Measurements from ENCODE around the gene PSD4.
A peak's percentile ranks its signal among the peaks of the same experiment; 100 is the strongest.

PSD4 gene

DNA sequence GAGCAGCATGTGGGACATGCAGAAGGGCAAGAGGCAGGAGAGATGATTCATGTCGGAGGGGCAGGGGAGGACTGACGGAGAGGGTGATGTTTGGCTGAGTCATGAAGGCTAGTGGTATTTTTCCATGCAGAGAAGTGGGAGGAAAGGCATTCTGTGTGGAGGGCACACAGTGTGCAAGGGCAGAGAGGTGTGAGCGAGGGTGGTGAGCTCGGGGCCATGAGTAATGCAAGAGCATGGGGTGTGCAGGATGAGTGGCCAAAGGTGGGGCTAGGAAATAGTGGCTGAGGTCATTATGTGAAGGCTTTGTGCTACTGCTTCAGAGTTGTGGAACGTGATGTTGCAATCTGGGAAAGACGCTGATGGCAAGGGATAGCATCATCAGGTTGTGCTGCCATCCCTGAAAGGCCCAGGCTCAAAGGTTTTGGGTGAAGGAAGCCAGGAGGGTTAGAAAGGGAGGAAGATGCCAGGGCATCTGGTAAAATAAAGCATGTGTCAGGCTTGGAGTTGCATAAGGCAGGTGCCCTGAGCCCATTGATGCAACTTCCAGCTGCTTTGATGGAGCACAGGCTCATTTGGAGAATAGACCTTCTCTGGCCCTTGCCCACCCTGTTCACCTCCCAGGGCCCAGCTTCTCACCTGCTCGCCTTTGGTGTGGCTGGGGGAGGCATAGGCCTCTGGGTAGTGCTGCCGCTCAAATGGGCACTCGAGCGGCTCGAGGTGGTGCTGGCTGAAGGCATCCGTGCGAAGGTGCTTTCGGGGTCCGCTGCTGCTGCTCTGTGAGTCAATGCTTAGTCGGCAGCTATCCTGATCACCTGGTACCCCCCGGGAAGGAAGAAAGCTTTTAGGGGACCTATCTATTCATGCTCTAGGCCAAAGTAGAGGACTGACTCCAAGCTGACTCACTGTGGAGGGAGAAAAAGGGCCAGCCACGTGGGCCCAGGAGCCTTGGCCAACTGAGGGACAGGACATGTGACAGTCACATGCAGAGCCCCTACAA lies 67.4 kb downstream of the PSD4 start:
- H3K4me3 Mint-ChIP-seq: peak overlapping the region in 1 of 3 experiments; percentile 8
- H3K27me3 Mint-ChIP-seq (ENCODE audit: low read depth): peaks cover 6% of the 10 kb centered on the region
- H3K4me1 Mint-ChIP-seq: peaks cover 27% of the 10 kb centered on the region
- H3K36me3 Mint-ChIP-seq (ENCODE audit: low read depth): peaks cover 60% of the 10 kb centered on the region
- peak overlapping the region; percentile 56 to 92 (median 78) for H3K27ac Mint-ChIP-seq
- peaks cover 2% of the 10 kb centered on the region for H3K9me3 Mint-ChIP-seq
- TF ChIP-seq, protein P1, sequence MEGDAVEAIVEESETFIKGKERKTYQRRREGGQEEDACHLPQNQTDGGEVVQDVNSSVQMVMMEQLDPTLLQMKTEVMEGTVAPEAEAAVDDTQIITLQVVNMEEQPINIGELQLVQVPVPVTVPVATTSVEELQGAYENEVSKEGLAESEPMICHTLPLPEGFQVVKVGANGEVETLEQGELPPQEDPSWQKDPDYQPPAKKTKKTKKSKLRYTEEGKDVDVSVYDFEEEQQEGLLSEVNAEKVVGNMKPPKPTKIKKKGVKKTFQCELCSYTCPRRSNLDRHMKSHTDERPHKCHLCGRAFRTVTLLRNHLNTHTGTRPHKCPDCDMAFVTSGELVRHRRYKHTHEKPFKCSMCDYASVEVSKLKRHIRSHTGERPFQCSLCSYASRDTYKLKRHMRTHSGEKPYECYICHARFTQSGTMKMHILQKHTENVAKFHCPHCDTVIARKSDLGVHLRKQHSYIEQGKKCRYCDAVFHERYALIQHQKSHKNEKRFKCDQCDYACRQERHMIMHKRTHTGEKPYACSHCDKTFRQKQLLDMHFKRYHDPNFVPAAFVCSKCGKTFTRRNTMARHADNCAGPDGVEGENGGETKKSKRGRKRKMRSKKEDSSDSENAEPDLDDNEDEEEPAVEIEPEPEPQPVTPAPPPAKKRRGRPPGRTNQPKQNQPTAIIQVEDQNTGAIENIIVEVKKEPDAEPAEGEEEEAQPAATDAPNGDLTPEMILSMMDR (IDR thresholded peaks at IDR 0.05; ENCODE audit: unreplicated experiment in 3 of 3): no peak

DNA sequence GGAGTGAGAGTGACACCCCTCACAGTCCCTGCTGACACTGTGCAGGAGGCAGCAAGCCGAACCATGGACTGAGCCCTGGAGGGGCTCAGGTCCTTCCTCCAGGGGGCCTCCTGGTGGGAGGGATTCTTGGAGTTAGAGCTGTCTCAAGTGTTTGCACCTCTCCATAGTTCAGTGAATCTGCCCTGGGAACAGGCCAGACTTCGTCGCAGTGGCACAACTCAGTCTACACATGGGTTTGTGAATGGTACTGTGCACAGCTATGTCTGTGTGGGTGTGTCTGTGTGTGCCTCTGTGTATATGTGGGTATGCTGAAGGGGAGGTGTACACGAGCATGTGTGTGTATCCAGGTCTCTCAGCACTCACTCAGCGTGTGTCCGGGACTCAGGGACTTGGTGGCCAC lies 68.6 kb downstream of the PSD4 start:
- H3K4me1 Mint-ChIP-seq: peaks cover 29% of the 10 kb centered on the region
- H3K27me3 Mint-ChIP-seq (ENCODE audit: low read depth): peaks cover 10% of the 10 kb centered on the region
- H3K4me3 Mint-ChIP-seq: no peak overlapping the region
- TF ChIP-seq, protein P1 (IDR thresholded peaks at IDR 0.05; ENCODE audit: unreplicated experiment in 3 of 3): no peak
- peaks cover 1% of the 10 kb centered on the region for H3K9me3 Mint-ChIP-seq
- H3K27ac Mint-ChIP-seq: peak overlapping the region; percentile 50 to 73 (median 65)
- peaks cover 59% of the 10 kb centered on the region for H3K36me3 Mint-ChIP-seq (ENCODE audit: low read depth)

DNA sequence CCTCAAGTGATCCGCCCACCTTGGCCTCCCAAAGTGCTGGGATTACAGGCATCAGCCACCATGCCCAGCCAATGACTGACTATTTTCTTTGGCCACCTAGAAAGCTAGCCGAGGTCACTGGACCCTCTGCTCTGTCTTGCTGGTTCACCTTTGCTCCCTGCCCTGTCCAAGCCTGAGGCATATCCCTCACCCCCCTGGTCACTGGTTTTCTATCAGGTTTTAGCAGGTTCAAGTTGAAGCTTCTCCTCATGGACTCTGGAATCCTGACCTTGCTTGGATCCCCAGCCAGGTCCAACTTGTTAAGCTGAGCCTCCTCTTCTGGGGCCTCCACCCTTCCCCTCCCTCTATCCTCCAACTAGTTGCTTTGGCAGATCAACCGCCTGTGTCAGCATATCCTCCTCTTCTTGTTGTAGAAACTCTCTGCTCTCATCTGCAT lies 71.5 kb downstream of the PSD4 start:
- peaks cover 18% of the 10 kb centered on the region for H3K27me3 Mint-ChIP-seq (ENCODE audit: low read depth)
- TF ChIP-seq, protein P1 (IDR thresholded peaks at IDR 0.05; ENCODE audit: unreplicated experiment in 3 of 3): no peak
- peaks cover 57% of the 10 kb centered on the region for H3K36me3 Mint-ChIP-seq (ENCODE audit: low read depth)
- H3K4me3 Mint-ChIP-seq: peak overlapping the region in 1 of 3 experiments; percentile 2
- H3K27ac Mint-ChIP-seq: peak overlapping the region; percentile 69 to 83 (median 71)
- H3K4me1 Mint-ChIP-seq: peaks cover 24% of the 10 kb centered on the region
- H3K9me3 Mint-ChIP-seq: no peaks in the 10 kb centered on the region

DNA sequence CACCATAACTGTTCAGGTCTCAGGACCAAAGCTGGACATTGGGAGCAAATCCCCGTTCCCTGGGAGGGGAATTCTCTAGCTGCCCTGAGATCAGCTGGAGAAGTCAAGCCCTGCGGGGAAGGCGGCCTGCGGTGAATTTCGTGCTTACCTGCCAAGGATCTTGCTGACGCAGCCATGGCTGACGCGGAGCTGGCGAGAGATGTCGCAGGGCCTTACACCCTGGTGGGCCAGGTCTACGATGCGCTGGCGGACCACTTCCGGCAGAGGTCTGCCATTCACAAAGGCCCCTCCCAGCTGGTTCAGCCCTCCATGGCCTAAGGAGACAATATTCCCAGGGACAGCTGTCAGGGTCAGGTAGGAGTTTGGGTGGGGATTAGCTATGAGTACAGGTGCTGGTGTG lies 72.8 kb downstream of the PSD4 start:
- H3K36me3 Mint-ChIP-seq (ENCODE audit: low read depth): peaks cover 47% of the 10 kb centered on the region
- TF ChIP-seq, protein P1 (IDR thresholded peaks at IDR 0.05; ENCODE audit: unreplicated experiment in 3 of 3): no peak
- H3K9me3 Mint-ChIP-seq: no peaks in the 10 kb centered on the region
- peaks cover 20% of the 10 kb centered on the region for H3K27me3 Mint-ChIP-seq (ENCODE audit: low read depth)
- H3K4me3 Mint-ChIP-seq: no peak overlapping the region
- H3K27ac Mint-ChIP-seq: peak overlapping the region; percentile 43 to 83 (median 69)
- H3K4me1 Mint-ChIP-seq: peaks cover 15% of the 10 kb centered on the region

DNA sequence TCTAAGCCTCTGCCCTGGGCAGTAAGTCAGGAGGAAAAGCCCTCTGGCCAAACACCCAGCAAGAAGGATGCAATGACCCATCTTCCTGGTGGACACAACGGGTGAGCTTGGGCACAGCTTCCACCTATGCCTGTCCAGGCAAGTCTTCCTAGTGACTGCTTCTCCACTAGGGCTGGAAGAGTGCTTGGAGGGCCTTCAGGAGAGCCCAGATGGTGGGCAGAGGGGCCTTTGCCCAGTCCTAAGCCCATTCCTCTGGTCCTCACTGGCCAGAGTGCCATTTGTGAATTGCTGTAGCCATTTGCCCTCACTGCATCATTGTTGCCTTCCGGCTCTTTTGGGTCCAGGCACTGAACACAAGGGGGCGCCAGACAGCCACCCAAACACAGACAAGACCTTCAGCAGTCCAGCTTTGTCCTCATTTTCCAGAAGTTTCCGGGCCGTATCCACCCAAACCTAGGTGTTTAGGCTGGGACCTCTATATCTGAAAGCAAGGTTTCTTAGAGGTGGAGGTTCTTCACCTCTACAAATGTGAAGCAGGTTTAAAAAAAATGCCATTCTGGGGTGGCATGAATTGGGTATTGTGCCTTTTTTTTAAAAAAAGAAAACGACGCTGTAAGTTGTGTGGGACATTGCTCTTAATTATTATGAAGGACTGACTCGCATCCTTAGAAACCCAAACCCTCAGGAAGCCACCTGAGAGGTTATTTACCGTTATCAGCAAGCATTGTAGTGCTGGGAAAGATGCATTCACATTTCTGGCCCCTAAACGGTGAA lies 75.4 kb downstream of the PSD4 start:
- TF ChIP-seq, protein P1 (IDR thresholded peaks at IDR 0.05; ENCODE audit: unreplicated experiment in 3 of 3): peak; percentile 81 to 90 (median 88)
- Mint-ChIP-seq H3K27ac (peak overlapping the region; percentile 19 to 50 (median 20)), H3K4me1 (peaks cover 15% of the 10 kb centered on the region), H3K9me3 (no peaks in the 10 kb centered on the region), H3K4me3 (no peak overlapping the region), H3K36me3 (ENCODE audit: low read depth) (peaks cover 41% of the 10 kb centered on the region), H3K27me3 (ENCODE audit: low read depth) (peaks cover 26% of the 10 kb centered on the region)

All from nephron (organoid).